ENCODE data around the gene UGT1A6. TPM values are rescaled to one million over a fixed set of nuclear protein-coding genes. Genes with fewer than 3 reads are reported as not detected.

The UGT1A6 gene
- total RNA-seq, 1 donor from 2014 or later = not detected

- no peaks in the 10 kb centered on the region for H3K4me1 Mint-ChIP-seq
- H3K27me3 Mint-ChIP-seq (ENCODE audit: low read depth) = no peaks in the 10 kb centered on the region
- H3K36me3 Mint-ChIP-seq (ENCODE audit: low read depth) = no peaks in the 10 kb centered on the region
- H3K9me3 Mint-ChIP-seq = no peaks in the 10 kb centered on the region
- no peak for DNase-seq (ENCODE audit: low read depth, low spot score)
- TF ChIP-seq, protein P1, sequence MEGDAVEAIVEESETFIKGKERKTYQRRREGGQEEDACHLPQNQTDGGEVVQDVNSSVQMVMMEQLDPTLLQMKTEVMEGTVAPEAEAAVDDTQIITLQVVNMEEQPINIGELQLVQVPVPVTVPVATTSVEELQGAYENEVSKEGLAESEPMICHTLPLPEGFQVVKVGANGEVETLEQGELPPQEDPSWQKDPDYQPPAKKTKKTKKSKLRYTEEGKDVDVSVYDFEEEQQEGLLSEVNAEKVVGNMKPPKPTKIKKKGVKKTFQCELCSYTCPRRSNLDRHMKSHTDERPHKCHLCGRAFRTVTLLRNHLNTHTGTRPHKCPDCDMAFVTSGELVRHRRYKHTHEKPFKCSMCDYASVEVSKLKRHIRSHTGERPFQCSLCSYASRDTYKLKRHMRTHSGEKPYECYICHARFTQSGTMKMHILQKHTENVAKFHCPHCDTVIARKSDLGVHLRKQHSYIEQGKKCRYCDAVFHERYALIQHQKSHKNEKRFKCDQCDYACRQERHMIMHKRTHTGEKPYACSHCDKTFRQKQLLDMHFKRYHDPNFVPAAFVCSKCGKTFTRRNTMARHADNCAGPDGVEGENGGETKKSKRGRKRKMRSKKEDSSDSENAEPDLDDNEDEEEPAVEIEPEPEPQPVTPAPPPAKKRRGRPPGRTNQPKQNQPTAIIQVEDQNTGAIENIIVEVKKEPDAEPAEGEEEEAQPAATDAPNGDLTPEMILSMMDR (conservative IDR thresholded peaks at IDR 0.05) = no peak
- no peak overlapping the region for H3K27ac Mint-ChIP-seq (ENCODE audit: unreplicated experiment)
- H3K4me3 Mint-ChIP-seq = no peak overlapping the region
These were observed 100.0 kb downstream of the UGT1A6 start for GRCh38 chr2:233792720-233793119.

DNA sequence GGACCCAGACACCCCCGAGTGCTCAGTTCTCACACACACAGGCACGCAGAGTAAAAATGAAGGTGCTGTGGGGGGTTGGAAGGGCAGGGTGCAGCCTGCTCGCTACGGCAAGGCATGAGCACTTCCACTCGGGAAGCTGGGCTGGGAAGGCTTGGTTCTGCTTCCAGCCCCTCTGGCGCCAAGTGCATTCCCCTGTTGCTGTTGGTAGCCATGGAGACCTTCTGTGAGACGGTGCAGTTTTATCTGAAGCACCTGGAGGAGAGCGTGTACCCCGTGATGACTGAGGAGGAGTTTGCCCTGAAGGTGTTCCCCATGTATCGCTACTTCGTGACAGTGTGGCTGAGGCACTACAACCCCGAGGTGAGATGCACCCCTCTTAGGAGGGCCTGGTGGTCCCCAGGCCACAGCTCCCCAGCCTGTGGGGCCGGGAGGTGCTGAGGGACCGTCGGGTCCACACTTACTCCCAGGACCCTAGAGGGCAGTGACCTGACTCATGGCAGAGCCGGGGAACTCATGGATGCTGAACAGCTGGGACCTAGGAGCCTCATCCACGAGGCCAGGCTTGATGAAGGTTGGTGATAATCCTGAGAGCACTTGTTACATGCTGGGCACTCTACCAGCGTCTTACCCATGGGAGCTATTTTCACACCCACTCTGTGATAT is 100.9 kb downstream of the UGT1A6 start:
- no peaks in the 10 kb centered on the region for H3K27me3 Mint-ChIP-seq (ENCODE audit: low read depth)
- H3K4me3 Mint-ChIP-seq = no peak overlapping the region
- no peak for DNase-seq (ENCODE audit: low read depth, low spot score)
- H3K4me1 Mint-ChIP-seq = no peaks in the 10 kb centered on the region
- H3K9me3 Mint-ChIP-seq = no peaks in the 10 kb centered on the region
- TF ChIP-seq, protein P1 (conservative IDR thresholded peaks at IDR 0.05) = no peak
- no peak overlapping the region for H3K27ac Mint-ChIP-seq (ENCODE audit: unreplicated experiment)
- H3K36me3 Mint-ChIP-seq (ENCODE audit: low read depth) = no peaks in the 10 kb centered on the region

DNA sequence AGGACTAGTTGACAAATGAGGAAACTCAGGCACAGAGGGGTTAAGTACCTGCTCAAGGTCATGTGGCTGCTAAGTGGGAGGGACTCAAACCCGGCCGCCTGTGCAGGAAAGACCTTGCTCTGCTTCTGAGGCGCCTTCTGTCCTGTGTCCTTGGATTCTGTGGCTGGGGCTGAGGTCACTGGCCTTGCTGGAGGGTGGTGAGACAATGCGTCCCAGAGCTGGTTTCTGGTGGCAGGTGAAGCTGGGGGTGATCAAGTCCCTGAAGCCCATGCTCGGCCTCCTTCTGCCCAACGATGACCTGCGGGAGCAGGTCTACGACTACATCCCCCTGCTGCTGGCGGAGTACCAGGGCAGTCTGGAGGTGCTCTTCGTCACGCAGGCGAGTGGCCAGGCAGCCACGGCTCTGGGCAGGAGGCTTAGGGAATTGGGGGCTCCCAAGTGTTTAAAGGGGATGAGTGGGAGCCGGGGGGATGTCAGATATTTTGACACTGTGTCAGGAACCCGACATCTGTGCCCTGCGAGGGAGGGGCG is 101.5 kb downstream of the UGT1A6 start:
- Mint-ChIP-seq H3K4me3 (no peak overlapping the region), H3K27ac (ENCODE audit: unreplicated experiment) (no peak overlapping the region), H3K9me3 (no peaks in the 10 kb centered on the region), H3K27me3 (ENCODE audit: low read depth) (no peaks in the 10 kb centered on the region), H3K4me1 (no peaks in the 10 kb centered on the region), H3K36me3 (ENCODE audit: low read depth) (no peaks in the 10 kb centered on the region)
- DNase-seq (ENCODE audit: low read depth, low spot score) = no peak
- TF ChIP-seq, protein P1 (conservative IDR thresholded peaks at IDR 0.05) = no peak

- no peaks in the 10 kb centered on the region for H3K36me3 Mint-ChIP-seq (ENCODE audit: low read depth)
- no peak overlapping the region for H3K27ac Mint-ChIP-seq (ENCODE audit: unreplicated experiment)
- H3K4me3 Mint-ChIP-seq = no peak overlapping the region
- H3K9me3 Mint-ChIP-seq = peaks cover 4% of the 10 kb centered on the region
- H3K4me1 Mint-ChIP-seq = no peaks in the 10 kb centered on the region
- no peak for DNase-seq (ENCODE audit: low read depth, low spot score)
- TF ChIP-seq, protein P1 (conservative IDR thresholded peaks at IDR 0.05) = no peak
- no peaks in the 10 kb centered on the region for H3K27me3 Mint-ChIP-seq (ENCODE audit: low read depth)
These were observed 103.1 kb downstream of the UGT1A6 start for GRCh38 chr2:233795735-233796171.

DNA sequence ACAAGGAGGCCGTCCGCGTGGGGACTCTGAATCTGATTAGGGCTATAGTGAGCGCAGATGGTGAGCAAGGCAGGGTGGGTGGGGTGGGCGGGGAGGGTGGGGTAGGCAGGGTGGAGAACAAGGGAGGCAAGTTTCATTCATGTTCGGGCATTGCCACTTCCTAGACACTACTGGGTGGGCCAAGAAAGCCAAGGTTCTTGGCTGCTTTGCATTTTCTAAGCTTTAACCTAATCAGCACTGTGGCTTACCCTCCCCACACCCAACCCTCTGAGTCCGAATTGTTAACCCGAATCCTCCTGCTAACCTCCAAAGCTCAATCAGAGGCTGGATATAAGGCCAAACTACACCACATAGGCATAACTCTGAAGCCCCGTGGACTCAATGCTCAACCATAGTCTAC is 103.6 kb downstream of the UGT1A6 start:
- TF ChIP-seq, protein P1 (conservative IDR thresholded peaks at IDR 0.05) = no peak
- Mint-ChIP-seq H3K36me3 (ENCODE audit: low read depth) (no peaks in the 10 kb centered on the region), H3K27ac (ENCODE audit: unreplicated experiment) (no peak overlapping the region), H3K4me1 (no peaks in the 10 kb centered on the region), H3K27me3 (ENCODE audit: low read depth) (no peaks in the 10 kb centered on the region), H3K4me3 (no peak overlapping the region), H3K9me3 (peaks cover 4% of the 10 kb centered on the region)
- DNase-seq (ENCODE audit: low read depth, low spot score) = no peak

All from neural crest cell (in vitro differentiated cells).